Measurements from ENCODE around the gene SMPD1.

The SMPD1 gene

GRCh38 chr11:6365659-6366058 lies 24.6 kb upstream of the SMPD1 start:
- DNase-seq (ENCODE audit: low read depth, low spot score), result no peak
- Histone ChIP-seq H3K4me1 (ENCODE audit: insufficient read depth, insufficient read length) (peaks cover 3% of the 10 kb centered on the region), H3K27me3 (ENCODE audit: insufficient read depth, insufficient read length) (no peaks in the 10 kb centered on the region), H3K9me3 (ENCODE audit: insufficient read depth, low read length) (no peaks in the 10 kb centered on the region), H3K36me3 (ENCODE audit: insufficient read depth, insufficient read length, low read length) (no peaks in the 10 kb centered on the region), H3K4me3 (ENCODE audit: insufficient read length, low read depth) (no peak overlapping the region), H3K9ac (ENCODE audit: insufficient read length, low read depth) (no peak overlapping the region)
- no peak for TF ChIP-seq YY1 (IDR thresholded peaks at IDR 0.05; ENCODE audit: insufficient read depth, insufficient read length)
- no peak for TF ChIP-seq SUZ12 (IDR thresholded peaks at IDR 0.05; ENCODE audit: extremely low read depth, insufficient read depth, insufficient read length)
- no peak for TF ChIP-seq ZNF274 (IDR thresholded peaks at IDR 0.05; ENCODE audit: low read depth, low read length)

DNA sequence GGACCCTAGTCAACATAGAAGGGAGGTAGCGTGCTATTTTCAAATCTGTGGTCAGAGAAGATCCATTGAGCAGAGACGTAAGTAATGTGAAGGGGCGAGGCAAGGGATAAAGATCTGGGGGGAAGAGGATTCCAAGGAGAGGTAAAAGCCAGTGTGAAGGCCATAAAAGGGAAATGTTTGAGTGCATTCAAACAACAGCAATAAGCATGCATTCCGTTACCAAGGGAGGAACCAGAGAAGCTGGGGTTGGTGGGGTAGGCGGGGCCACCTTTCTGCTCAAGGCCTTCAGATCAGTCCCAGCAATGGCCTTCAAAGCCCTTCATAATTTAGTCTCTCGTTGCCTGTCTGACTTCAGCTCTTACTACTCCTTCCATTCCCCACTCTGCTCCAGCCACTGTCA lies 18.4 kb upstream of the SMPD1 start:
- Histone ChIP-seq H3K4me1 (ENCODE audit: insufficient read depth, insufficient read length) (no peaks in the 10 kb centered on the region), H3K36me3 (ENCODE audit: insufficient read depth, insufficient read length, low read length) (no peaks in the 10 kb centered on the region), H3K27me3 (ENCODE audit: insufficient read depth, insufficient read length) (no peaks in the 10 kb centered on the region), H3K9me3 (ENCODE audit: insufficient read depth, low read length) (no peaks in the 10 kb centered on the region), H3K9ac (ENCODE audit: insufficient read length, low read depth) (no peak overlapping the region), H3K4me3 (ENCODE audit: insufficient read length, low read depth) (no peak overlapping the region)
- DNase-seq (ENCODE audit: low read depth, low spot score), result no peak
- TF ChIP-seq SUZ12 (IDR thresholded peaks at IDR 0.05; ENCODE audit: extremely low read depth, insufficient read depth, insufficient read length) (no peak), YY1 (IDR thresholded peaks at IDR 0.05; ENCODE audit: insufficient read depth, insufficient read length) (no peak), ZNF274 (IDR thresholded peaks at IDR 0.05; ENCODE audit: low read depth, low read length) (no peak)

DNA sequence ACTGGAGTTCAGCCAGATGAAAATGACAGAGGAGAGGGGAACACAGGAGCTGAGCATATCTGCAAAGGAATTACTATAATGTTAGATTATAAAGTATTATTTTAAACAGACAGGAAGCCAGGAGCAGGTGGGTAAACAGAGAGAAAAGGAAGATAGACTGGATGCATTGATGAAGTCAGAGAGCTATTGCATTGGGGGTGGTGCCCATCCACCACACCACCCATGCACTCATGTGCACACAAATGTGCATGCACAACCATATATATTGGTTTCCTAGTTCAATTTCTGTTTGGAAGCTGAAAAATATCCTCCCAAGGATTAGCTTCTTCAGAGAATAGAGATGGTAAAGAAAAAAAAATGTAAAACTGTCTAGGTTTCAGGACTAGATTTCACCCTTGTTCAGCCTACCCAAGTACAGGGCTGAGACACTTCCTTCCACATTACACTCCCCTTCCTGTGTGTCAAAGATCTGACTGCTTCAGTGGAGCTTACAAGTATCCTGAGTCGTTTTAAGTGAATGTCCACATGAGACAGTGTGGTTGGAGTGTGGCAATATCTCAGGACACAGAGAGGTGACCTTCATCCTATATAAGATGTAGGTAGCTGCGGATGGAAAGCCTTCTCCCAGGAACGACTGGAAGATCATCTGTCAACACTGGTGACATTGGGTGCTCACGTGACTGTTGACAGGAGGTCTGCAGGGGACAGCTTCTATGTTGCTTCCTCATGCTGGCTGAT lies 12.2 kb upstream of the SMPD1 start:
- H3K4me3 ChIP-seq (ENCODE audit: insufficient read length, low read depth), result no peak overlapping the region
- no peaks in the 10 kb centered on the region for H3K9me3 ChIP-seq (ENCODE audit: insufficient read depth, low read length)
- no peaks in the 10 kb centered on the region for H3K27me3 ChIP-seq (ENCODE audit: insufficient read depth, insufficient read length)
- TF ChIP-seq SUZ12 (IDR thresholded peaks at IDR 0.05; ENCODE audit: extremely low read depth, insufficient read depth, insufficient read length), result no peak
- no peak for TF ChIP-seq YY1 (IDR thresholded peaks at IDR 0.05; ENCODE audit: insufficient read depth, insufficient read length)
- no peak for TF ChIP-seq ZNF274 (IDR thresholded peaks at IDR 0.05; ENCODE audit: low read depth, low read length)
- peaks cover 2% of the 10 kb centered on the region for H3K4me1 ChIP-seq (ENCODE audit: insufficient read depth, insufficient read length)
- DNase-seq (ENCODE audit: low read depth, low spot score), result no peak
- no peak overlapping the region for H3K9ac ChIP-seq (ENCODE audit: insufficient read length, low read depth)
- no peaks in the 10 kb centered on the region for H3K36me3 ChIP-seq (ENCODE audit: insufficient read depth, insufficient read length, low read length)

DNA sequence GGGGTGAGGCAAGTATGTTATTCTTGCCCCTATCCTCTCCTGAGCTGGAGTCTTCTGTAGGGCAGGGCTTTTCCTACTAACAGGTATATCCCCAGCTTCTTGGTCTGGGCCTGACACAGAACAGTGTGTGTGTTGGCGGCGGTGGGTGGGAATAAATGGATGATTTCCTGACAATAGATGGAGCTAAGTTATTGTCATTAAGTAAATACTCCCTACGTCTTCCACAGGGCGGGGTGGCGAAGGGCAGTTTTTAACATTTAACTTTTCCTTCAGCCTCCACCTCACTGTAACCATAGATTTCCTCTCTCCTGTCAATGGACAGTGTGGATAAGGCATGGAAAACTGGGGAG lies 11.7 kb upstream of the SMPD1 start:
- no peak overlapping the region for H3K4me3 ChIP-seq (ENCODE audit: insufficient read length, low read depth)
- no peaks in the 10 kb centered on the region for H3K27me3 ChIP-seq (ENCODE audit: insufficient read depth, insufficient read length)
- TF ChIP-seq SUZ12 (IDR thresholded peaks at IDR 0.05; ENCODE audit: extremely low read depth, insufficient read depth, insufficient read length) (no peak), YY1 (IDR thresholded peaks at IDR 0.05; ENCODE audit: insufficient read depth, insufficient read length) (no peak), ZNF274 (IDR thresholded peaks at IDR 0.05; ENCODE audit: low read depth, low read length) (no peak)
- DNase-seq (ENCODE audit: low read depth, low spot score), result no peak
- no peaks in the 10 kb centered on the region for H3K9me3 ChIP-seq (ENCODE audit: insufficient read depth, low read length)
- no peak overlapping the region for H3K9ac ChIP-seq (ENCODE audit: insufficient read length, low read depth)
- H3K4me1 ChIP-seq (ENCODE audit: insufficient read depth, insufficient read length), result peaks cover 2% of the 10 kb centered on the region
- no peaks in the 10 kb centered on the region for H3K36me3 ChIP-seq (ENCODE audit: insufficient read depth, insufficient read length, low read length)

DNA sequence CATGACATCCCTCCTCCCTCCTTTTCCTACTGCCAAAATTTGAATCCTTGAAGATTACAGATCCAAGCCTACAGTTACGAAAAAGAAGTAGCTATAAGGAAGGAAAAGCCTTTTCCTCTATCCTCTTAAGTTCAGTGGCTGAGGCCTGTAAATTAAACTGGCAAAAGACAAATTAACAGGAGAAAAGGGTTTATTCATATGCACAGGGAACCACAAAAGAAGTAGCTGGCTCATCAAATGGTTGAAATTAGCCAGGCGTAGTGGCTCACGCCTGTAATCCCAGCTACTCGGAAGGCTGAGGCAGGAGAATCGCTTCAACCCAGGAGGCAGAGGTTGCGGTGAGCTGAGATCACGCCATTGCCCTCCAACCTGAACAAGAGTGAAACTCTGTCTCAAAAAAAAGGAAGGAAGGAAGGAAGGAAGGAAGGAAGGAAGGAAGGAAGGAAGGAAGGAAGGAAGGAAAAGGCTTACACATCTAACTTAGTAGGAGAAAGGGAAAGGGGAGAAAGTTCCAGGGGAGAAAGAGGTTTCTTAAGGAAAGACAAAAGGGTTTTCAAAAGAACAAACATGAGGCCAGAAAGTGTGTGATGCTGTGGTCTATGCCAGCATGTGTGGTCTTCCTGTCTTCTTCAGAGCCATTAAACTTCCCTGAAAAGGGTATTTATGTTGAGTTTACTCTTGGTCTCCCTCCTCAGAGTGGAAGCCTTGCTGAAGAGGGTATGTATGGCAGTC lies 5.1 kb upstream of the SMPD1 start:
- Histone ChIP-seq H3K36me3 (ENCODE audit: insufficient read depth, insufficient read length, low read length) (no peaks in the 10 kb centered on the region), H3K4me3 (ENCODE audit: insufficient read length, low read depth) (no peak overlapping the region), H3K9me3 (ENCODE audit: insufficient read depth, low read length) (no peaks in the 10 kb centered on the region), H3K27me3 (ENCODE audit: insufficient read depth, insufficient read length) (no peaks in the 10 kb centered on the region), H3K4me1 (ENCODE audit: insufficient read depth, insufficient read length) (peaks cover 2% of the 10 kb centered on the region), H3K9ac (ENCODE audit: insufficient read length, low read depth) (peak overlapping the region; percentile 8)
- DNase-seq (ENCODE audit: low read depth, low spot score), result peak; percentile 49
- TF ChIP-seq SUZ12 (IDR thresholded peaks at IDR 0.05; ENCODE audit: extremely low read depth, insufficient read depth, insufficient read length) (no peak), YY1 (IDR thresholded peaks at IDR 0.05; ENCODE audit: insufficient read depth, insufficient read length) (no peak), ZNF274 (IDR thresholded peaks at IDR 0.05; ENCODE audit: low read depth, low read length) (no peak)

- H3K36me3 ChIP-seq (ENCODE audit: insufficient read depth, insufficient read length, low read length), result peaks cover 3% of the 10 kb centered on the region
- H3K4me3 ChIP-seq (ENCODE audit: insufficient read length, low read depth), result no peak overlapping the region
- peaks cover 6% of the 10 kb centered on the region for H3K4me1 ChIP-seq (ENCODE audit: insufficient read depth, insufficient read length)
- no peak overlapping the region for H3K9ac ChIP-seq (ENCODE audit: insufficient read length, low read depth)
- H3K9me3 ChIP-seq (ENCODE audit: insufficient read depth, low read length), result no peaks in the 10 kb centered on the region
- peaks cover 9% of the 10 kb centered on the region for H3K27me3 ChIP-seq (ENCODE audit: insufficient read depth, insufficient read length)
- DNase-seq (ENCODE audit: low read depth, low spot score), result no peak
- TF ChIP-seq SUZ12 (IDR thresholded peaks at IDR 0.05; ENCODE audit: extremely low read depth, insufficient read depth, insufficient read length), result no peak
- no peak for TF ChIP-seq ZNF274 (IDR thresholded peaks at IDR 0.05; ENCODE audit: low read depth, low read length)
- no peak for TF ChIP-seq YY1 (IDR thresholded peaks at IDR 0.05; ENCODE audit: insufficient read depth, insufficient read length)
Measured at GRCh38 chr11:6387811-6388599, 2.3 kb upstream of the SMPD1 start.

DNA sequence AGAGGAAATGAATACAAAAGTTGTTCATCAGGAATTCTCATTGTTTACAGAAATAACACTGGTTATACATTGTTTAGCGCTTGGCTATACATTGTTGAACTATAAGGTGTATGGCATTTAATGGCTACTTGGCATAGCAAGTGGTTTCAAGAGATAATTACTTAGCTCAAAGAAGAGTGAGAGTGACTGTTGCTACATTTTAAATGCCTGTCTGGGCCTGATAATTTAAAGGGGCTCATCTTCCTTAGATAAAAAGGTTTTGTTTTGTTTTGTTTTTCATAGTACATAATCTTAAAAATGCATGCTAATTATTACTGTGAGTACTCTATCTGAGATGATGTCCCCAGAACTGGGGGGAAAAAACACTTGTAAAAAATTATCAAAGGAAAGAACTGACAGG lies 1.5 kb upstream of the SMPD1 start:
- DNase-seq (ENCODE audit: low read depth, low spot score), result no peak
- H3K27me3 ChIP-seq (ENCODE audit: insufficient read depth, insufficient read length), result peaks cover 9% of the 10 kb centered on the region
- peaks cover 3% of the 10 kb centered on the region for H3K36me3 ChIP-seq (ENCODE audit: insufficient read depth, insufficient read length, low read length)
- no peak overlapping the region for H3K4me3 ChIP-seq (ENCODE audit: insufficient read length, low read depth)
- TF ChIP-seq ZNF274 (IDR thresholded peaks at IDR 0.05; ENCODE audit: low read depth, low read length) (no peak), YY1 (IDR thresholded peaks at IDR 0.05; ENCODE audit: insufficient read depth, insufficient read length) (no peak), SUZ12 (IDR thresholded peaks at IDR 0.05; ENCODE audit: extremely low read depth, insufficient read depth, insufficient read length) (no peak)
- no peak overlapping the region for H3K9ac ChIP-seq (ENCODE audit: insufficient read length, low read depth)
- H3K9me3 ChIP-seq (ENCODE audit: insufficient read depth, low read length), result no peaks in the 10 kb centered on the region
- peaks cover 6% of the 10 kb centered on the region for H3K4me1 ChIP-seq (ENCODE audit: insufficient read depth, insufficient read length)
